ENCODE data around the gene PAFAH1B2. TPM values are rescaled to one million over a fixed set of nuclear protein-coding genes. Genes with fewer than 3 reads are reported as not detected.
"Not testable (repeated sequence)": the region's sequence is repeated elsewhere in the genome, so short reads cannot be mapped to it uniquely, and the experiment has no call there.

PAFAH1B2 gene
- total RNA-seq, 1 donor from 2014 or later, result 188 TPM

DNA sequence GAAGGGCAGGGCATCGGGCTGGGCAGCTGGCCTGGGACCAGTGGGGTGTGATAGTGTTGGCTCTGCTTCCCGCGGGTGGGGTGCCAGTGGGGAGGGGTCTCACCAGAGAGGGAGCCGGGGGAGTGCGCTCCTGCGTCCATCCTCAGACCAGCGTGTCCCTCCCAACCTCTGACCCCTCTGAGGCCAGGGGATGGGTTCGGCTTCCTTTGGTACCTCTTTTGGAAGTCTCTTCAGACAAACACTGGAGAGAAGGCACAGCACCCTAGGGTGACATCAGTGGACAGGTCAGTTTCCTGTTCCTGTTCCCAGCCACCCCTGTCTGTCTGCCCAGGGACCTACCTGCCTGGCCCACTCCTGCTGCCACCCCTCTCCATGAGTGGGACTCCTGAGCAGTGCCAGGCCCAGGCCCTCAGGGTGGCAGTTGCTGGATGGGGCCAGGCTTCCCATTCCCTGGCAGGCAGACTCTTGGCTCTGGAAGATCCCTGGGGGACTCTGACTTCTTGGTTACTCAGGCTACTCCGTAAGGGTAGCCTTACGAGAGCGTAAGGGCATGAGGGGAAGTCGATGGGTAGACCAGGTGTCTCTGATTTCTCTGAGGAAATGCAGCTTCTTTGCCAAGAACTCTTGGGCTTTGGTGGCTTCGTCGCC lies 57.7 kb downstream of the PAFAH1B2 start:
- DNase-seq (ENCODE audit: low read depth in 2 of 2), result no peak

GRCh38 chr11:117202386-117203068 lies 58.4 kb downstream of the PAFAH1B2 start:
- DNase-seq (ENCODE audit: low read depth in 2 of 2), result no peak

DNA sequence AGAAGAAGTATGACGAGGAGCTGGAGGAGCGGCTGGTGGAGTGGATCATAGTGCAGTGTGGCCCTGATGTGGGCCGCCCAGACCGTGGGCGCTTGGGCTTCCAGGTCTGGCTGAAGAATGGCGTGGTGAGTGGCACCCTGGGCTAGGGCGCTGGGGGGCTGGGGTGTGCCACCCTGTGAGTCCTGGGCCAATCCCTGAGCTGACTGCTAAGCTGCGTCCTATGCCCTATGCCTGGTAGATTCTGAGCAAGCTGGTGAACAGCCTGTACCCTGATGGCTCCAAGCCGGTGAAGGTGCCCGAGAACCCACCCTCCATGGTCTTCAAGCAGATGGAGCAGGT lies 59.0 kb downstream of the PAFAH1B2 start:
- no peak for DNase-seq (ENCODE audit: low read depth in 2 of 2)

- no peak for DNase-seq (ENCODE audit: low read depth in 2 of 2)
These were observed 60.4 kb downstream of the PAFAH1B2 start for GRCh38 chr11:117204283-117205080.

DNA sequence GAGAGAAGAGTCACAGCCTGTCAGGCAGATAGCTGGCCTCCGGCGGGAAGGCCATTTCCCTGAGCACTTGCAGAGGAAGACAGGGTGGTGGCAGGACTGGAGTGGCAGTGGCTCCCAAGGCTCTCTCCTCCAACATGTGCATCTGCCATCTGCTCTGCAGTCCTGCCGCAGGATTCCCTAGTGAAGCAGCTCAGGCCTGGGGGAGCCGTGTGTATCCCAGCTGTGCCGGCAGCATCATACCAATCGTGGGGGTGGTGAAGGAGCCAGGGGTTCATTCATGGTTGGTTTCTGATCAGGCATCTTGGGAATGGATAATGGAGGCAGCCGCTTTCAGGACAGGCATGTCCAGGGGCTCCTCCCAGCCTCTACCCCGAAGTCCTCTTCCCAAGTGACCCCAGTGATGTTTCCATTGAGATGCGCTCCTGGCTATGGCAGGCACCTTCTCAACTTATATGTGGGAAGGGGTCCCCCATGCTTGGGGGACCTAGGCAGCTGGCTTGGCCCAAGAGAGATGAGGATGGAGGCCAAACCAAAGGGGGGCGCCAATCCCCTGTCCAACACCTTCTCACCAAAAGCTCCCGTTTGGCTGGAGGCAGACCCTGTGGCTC lies 61.2 kb downstream of the PAFAH1B2 start:
- DNase-seq (ENCODE audit: low read depth in 2 of 2), result no peak

DNA sequence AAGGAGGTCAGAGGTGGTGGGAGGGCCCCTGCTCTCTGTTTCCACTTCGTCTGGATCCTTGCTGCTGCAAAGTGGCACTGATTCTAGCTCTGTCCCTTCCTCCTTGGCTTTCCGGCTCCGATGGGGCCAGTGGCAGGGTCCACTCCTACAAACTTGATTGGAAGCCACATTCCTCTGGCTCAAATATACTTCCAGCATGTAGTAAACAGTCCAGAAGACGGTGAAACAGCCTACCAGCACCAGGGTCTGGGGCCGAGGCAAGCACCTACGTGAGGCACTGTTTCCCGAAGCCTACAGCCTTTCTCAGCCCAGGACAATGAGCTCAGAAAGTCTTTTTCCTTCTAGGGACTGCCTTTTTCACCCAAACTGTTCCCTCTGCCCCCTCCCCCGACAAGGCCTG lies 62.0 kb downstream of the PAFAH1B2 start:
- not testable (repeated sequence) for DNase-seq (ENCODE audit: low read depth in 2 of 2)

- not testable (repeated sequence) for DNase-seq (ENCODE audit: low read depth in 2 of 2)
These were observed 62.8 kb downstream of the PAFAH1B2 start for GRCh38 chr11:117206859-117207258.

- not testable (repeated sequence) for DNase-seq (ENCODE audit: low read depth in 2 of 2)
These were observed 63.4 kb downstream of the PAFAH1B2 start for GRCh38 chr11:117207481-117207880.

DNA sequence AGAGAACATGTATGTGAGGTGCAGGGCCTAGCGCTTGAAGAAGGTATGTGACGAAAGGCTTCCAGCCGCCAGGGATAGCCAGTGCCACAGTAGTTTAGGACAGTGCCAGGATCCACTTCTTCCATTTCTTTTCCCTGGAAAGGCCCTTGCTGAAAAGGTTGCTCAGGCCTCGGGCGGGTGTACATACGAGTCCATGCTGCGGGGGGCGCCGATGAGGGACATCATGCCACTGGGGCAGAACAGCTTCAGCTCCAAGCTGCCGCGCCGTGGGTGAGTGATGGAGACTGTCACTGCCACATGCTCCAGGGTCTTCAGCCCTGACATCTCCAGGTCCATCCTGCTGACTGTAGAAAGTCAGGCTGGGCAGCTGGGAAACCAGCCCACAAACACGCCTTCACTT lies 64.6 kb downstream of the PAFAH1B2 start:
- DNase-seq (ENCODE audit: low read depth in 2 of 2), result not testable (repeated sequence)

DNA sequence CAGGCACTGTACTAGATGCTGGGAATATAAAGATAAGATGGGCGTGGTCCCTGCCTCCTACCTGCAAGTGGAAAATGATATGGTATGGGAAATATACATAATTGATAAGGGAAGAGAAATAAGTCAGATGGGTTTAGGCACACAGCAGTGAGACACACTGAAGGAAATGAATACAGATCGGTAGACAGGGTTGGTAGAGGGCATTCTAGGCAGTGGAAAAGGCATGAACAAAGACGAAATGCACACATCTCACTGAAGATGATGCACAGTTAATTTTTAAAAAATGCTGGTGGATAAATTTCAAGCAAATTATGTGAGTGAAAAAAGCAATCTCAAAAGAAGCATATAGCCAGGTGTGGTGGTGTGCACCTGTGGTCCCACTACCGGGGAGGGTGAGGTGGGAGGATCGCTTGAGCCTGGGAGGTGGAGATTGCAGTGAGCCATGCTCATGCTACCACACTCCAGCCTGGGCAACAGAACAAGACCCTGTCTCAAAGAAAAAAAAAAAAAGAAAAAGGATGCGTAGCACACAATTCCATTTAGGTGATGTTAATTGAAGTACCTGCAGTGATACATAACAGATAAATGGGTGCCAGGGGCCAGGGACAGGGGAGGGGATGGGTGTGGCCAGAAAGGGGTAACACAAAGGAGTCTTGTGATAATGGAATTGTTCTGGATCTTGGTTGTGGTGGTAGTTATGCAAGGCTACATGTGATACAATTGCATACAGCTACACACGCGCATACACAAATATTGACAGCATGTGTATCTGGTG lies 65.5 kb downstream of the PAFAH1B2 start:
- DNase-seq (ENCODE audit: low read depth in 2 of 2), result not testable (repeated sequence)

- DNase-seq (ENCODE audit: low read depth in 2 of 2), result no peak
These were observed 66.5 kb downstream of the PAFAH1B2 start for GRCh38 chr11:117210620-117211019.

DNA sequence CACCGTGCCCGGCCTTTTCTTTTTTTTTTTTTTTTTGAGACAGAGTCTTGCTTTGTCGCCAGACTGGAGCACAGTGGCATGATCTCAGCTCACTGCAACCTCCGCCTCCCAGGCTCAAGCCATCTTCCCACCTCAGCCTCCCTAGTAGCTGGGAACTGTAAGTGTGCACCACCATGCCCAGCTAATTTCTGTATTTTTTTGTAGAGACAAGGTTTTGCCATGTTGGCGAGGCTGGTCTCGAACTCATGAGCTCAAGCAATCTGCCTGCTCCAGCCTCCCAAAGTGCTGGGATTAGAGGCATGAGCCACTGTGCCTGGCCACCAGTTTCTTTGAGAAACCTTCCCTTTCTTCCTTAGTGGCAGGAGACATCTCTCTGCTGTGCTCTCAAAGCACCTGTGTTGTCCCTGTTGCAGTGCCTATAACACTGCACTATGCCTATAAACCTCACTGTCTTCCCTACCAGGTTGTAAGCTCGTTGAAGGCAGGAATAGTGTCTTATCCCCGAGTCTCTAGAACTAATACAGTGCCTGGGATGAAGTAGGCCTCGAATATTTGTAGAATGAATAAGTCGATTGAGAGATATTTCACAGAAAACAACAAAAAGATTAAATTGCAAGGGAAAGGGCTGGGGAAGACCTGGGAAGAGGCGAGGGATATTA lies 68.7 kb downstream of the PAFAH1B2 start:
- DNase-seq (ENCODE audit: low read depth in 2 of 2), result no peak

DNA sequence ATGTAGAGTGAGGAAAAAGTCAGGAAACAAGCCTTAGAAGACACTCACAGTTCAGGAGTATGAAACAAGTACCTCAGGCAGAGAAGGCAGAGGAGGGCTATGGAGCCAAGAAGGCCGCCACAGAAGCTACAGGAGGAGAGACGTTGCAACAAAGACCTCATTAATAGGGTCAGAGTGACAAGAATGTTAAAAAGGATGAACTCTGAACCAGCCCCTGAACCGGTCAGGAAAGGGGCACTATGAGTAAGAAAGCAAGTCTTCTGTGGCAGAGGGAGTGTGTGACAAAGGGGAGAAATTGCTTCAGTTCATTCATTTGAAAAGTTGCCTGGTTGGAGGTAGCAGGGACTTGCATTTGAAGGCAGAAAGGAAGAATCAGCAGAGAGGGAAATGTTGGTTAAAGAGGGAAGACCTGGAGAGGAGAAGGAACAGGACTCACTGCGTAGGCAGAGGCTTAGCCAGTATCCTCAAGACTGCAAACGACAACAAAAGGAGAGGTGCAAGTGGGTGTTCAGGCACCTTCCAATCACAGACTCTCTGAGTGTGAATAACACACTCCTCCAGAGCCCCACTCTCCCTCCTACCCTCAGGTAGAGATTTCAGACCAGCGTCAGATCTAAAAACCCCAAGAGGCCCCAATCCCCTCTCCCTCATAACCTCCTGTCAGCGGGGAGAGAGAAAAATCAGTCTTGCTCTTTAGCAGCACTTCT lies 70.5 kb downstream of the PAFAH1B2 start:
- DNase-seq (ENCODE audit: low read depth in 2 of 2), result no peak

- DNase-seq (ENCODE audit: low read depth in 2 of 2), result peak in 1 of 2 donors; percentile 81
These were observed 73.3 kb downstream of the PAFAH1B2 start for GRCh38 chr11:117217141-117218084.

GRCh38 chr11:117218133-117218915 lies 74.2 kb downstream of the PAFAH1B2 start:
- DNase-seq (ENCODE audit: low read depth in 2 of 2), result peak in 1 of 2 donors; percentile 73

DNA sequence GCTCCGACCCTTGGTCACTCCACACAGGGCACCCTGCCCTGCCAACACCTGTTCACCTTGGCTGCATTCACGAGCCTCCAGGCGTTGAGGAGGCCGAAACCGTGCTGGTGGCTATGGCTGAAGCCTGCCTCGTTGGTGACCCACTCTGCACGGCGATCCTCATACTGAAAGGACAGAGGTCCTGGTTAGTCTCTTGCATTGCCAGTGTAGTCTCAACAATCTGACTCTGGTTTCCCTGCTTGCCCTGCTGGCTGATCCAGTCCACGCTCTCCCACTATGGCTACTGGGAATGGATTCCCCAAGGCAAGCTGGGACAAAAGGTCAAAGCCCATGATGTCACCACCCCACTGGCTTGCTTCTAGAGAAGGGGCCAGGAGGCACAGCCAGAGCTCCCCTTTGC lies 74.9 kb downstream of the PAFAH1B2 start:
- no peak for DNase-seq (ENCODE audit: low read depth in 2 of 2)

GRCh38 chr11:117219455-117219854 lies 75.4 kb downstream of the PAFAH1B2 start:
- no peak for DNase-seq (ENCODE audit: low read depth in 2 of 2)

DNA sequence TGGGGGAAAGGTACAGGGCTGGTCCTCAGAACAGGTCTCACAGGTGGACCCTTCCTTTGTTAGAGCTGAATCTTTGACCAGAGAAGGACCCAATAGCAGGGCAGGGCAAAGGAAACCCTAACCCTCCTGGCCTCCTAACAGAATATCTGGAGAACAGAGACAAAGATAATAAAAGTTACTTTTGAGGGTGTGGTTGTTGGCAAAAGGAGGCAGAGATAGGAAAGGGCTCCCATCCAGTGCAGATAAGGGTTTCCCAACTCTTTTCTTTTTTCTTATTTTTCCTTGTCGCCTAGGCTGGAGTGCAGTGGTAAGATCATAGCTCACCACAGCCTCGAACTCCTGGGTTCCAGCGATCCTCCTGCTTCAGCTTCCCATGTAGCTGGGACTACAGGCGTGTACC lies 75.9 kb downstream of the PAFAH1B2 start:
- DNase-seq (ENCODE audit: low read depth in 2 of 2), result no peak
